NCI-H524 treated with DMSO at 0.1 percent for 48 hours (cell line): ENCODE results near the gene BTBD17.
"Not testable (repeated sequence)": the region's sequence is repeated elsewhere in the genome, so short reads cannot be mapped to it uniquely, and the experiment has no call there.

ENCODE experiments used
- DNase-seq: peaks from one replicate; lab custom pipeline; 2025; lab: John Stamatoyannopoulos, UW

The BTBD17 gene

DNA sequence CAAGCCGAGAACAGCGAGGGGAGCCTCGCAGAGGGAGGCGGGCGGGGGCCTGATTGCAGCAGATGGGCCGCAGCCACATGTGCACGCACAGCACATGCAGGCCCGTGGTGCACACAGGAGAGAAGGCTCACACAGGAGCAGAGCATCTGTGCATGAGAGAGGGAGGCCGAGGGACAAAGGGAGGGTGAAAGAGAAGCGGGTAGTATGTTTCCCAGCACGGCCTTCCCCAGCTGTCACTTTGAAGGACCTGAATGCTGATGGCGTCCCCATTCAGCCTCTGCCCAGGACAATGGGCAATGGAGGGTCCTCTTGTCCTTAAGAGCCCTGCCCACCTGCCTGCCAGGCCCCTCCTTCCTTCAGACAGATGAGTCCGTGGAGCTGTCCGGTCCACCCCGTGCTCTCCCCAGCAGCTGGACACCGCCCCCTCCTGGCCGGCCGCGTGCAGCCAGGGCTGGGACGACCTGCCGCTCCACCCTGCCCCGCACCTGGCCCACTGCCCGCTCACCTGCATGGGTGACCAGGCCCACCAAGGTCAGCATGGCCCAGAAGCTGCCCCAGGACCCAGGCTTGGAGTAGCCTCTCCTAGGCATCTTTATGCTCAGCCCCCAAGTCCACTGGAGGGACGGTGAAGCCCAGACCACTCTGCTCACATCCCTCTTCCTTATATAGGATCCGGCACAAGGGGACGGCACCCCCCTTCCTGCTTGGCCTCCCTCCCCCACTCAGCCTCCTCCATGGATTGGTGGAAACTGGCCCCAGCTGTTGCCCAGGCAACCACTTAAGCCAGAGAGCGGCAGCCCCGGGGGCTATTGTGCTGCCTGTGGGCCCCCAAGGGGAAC lies at the start of gene BTBD17:
Gene BTBD17 (minus strand): TSS at position 639 of the 839 bp plus-strand sequence. CDS start 49 bp downstream, at position 590.
- DNase-seq = peak; percentile 98

DNA sequence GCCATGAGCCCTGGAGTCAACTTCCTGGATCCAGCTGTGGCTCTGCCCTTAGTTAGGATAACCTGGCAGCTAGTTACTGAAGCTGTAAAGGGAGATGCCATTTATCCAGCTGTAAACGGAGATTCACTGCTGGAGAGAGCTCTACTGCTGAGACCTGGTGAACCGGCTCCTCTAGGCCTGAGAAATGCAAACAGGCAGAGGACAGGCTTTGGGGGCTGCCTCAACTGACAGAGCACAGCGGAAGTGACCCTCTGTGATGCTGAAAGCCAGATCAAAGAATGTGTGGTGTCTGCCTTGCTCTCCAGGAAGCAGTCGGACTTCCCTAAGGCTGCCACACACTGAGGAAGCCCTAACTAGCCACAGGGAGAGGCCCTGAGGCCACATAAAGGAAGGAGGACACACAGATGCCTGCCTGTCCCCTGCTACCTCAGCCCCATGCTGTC lies 48.4 kb upstream of the BTBD17 start:
- no peak for DNase-seq

DNA sequence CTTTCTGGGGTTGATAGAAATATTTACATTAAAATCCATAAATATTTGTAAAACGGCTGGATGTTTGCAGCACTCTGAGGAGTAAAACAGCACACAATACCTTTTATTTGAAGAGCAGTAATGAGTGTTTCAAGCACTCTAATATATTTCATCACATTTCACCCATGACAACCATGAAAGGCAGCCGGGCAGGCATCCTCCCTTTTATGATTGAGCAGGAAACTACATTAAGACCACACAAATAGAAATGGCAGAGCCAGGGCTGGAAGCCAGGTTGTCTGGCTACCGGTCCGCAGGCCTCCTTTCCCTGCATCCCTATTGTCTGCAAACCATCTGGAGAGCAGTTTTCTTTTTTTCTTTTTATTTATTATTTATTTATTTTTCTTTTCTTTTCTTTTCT lies 47.1 kb upstream of the BTBD17 start:
- no peak for DNase-seq

GRCh38 chr17:74408262-74408661 lies 46.6 kb upstream of the BTBD17 start:
- DNase-seq = no peak

- no peak for DNase-seq
These were observed 45.7 kb upstream of the BTBD17 start for GRCh38 chr17:74407384-74407783.

DNA sequence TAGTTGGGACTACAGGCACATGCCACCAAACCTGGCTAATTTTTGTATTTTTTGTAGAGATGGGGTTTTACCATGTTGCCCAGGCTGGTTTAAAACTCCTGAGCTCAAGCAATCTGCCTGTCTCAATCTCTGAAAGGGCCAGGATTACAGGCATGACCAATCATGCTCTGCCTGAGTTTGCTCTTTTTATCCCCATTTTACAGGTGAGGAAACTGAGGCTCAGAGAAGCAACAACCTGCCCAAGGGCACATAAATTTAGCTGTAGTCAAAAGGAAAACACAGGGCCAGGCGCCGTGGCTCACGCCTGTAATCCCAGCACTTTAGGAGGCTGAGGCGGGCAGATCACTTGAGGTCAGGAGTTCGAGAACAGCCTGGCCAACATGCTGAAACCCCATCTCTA lies 43.6 kb upstream of the BTBD17 start:
- DNase-seq = not testable (repeated sequence)

- DNase-seq = no peak
These were observed 43.1 kb upstream of the BTBD17 start for GRCh38 chr17:74404789-74405188.

- no peak for DNase-seq
These were observed 42.5 kb upstream of the BTBD17 start for GRCh38 chr17:74404218-74404617.

DNA sequence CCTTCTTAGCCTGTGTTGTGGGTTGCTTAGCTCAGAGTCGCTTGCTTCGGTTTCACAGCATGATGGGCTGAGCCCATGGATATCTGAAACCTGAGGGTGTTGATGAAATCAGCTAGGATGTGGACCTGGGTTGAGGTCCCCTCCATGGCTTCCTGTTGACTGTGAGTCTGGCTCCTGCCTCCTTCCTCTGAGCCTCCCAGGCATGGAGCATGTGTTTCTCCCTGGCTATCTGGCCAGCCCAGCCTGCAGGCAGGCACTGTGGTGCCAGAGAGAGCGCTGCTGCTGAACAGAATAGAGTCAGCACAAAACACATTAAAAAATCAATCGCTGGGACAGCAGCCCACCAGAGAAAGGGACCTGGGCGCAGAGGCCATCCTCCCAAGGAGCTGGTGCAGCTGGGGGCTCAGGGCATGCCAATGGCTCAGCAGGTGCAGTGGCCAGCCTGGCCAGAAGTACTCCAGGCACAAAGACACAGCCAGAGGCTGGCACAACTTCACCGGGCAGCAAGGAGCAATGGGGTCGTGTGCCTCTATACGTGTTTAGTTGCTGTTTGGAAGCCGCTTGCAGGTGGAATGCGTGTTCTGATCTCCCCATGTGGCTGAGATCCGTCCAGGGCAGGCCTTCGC lies 42.0 kb upstream of the BTBD17 start:
- no peak for DNase-seq

- no peak for DNase-seq
These were observed 40.4 kb upstream of the BTBD17 start for GRCh38 chr17:74402048-74402447.

DNA sequence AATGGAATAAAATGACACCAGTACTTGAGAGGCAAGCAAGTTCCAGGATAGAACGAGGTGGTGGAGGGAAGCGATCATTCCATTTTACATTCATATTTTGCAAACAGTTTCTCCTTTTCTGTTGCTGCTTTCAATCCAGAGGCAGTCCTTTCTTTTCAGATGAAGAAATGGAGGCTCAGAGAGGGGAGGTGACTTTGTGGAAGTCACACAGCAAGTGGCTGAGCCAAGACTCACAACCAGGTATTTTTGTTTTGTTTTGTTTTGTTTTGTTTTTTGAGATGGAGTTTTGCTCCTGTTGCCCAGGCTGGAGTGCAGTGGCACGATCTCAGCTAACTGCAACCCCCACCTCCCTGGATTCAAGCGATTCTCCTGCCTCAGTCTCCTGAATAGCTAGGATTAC lies 34.9 kb upstream of the BTBD17 start:
- DNase-seq = no peak

- DNase-seq = no peak
These were observed 33.3 kb upstream of the BTBD17 start for GRCh38 chr17:74394977-74395376.

DNA sequence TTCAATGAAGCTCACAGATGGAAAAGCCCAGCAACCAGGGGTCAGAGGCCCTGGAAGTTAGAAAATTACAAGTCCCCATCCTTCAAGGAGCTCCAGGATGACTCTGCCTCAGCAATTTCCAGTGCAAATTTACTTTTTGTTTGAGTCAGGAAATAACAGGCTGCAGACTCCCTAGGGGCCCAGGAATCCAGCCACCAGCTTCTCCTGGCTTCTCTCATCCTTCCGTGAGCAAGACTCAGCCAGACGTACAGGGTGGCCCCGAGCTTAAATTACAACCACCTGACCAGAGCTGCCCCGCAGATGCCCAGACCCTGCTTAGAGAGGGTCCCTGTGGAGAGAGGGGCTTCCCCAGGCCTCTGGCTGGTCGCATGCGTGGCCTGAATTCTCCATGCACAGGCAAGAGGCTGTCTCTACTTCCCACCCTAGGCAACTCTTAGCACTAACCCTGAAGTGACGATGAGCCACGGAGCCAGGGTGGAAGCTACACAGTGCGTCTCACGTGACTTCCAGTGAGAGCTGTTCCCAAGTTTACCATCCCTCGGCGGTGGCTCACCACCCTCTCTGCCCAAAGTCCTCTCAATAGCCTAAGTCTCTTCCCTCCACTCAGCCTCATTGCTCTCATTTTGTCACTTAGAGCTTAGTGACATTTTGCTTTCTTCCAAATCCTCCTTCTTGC lies 32.7 kb upstream of the BTBD17 start:
- no peak for DNase-seq

- DNase-seq = no peak
These were observed 31.8 kb upstream of the BTBD17 start for GRCh38 chr17:74393346-74393942.

DNA sequence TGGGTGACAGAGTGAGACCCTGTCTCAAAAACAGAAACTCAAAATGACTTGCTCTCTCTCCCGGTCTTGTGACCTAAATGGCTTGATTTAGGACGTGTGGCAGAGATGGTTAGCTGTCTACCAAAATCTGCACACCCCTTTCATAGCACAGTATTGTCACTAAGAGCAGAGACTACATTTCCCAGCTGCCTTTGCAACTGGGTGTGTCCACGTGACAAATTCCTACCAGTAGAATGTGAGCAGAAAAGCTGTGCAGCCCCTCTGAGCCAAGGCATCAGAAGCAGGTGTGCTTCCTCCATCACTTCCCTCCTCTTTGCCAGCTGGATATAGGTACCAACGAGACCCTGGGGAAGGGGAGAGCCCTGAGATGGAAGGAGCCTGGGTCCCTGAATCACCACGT lies 31.2 kb upstream of the BTBD17 start:
- no peak for DNase-seq

DNA sequence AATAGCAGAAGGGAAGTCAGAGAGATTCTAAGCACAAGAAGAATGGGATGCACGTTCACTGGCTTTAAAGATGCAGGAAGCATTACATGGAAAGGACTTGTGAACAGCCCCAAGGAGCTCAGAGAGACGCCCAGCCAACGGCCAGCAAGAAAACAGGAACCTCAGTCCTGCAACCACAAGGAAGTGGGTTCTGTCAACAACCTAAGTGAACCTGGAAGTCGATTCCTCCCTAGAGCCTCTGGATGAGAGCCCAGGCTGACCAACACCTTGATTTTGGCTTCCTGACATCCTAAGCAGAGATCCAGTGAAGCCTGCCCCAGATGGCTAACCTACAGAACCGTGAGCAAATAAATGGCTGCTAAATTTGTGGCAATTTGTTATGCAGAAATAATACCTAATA lies 30.1 kb upstream of the BTBD17 start:
- DNase-seq = no peak

DNA sequence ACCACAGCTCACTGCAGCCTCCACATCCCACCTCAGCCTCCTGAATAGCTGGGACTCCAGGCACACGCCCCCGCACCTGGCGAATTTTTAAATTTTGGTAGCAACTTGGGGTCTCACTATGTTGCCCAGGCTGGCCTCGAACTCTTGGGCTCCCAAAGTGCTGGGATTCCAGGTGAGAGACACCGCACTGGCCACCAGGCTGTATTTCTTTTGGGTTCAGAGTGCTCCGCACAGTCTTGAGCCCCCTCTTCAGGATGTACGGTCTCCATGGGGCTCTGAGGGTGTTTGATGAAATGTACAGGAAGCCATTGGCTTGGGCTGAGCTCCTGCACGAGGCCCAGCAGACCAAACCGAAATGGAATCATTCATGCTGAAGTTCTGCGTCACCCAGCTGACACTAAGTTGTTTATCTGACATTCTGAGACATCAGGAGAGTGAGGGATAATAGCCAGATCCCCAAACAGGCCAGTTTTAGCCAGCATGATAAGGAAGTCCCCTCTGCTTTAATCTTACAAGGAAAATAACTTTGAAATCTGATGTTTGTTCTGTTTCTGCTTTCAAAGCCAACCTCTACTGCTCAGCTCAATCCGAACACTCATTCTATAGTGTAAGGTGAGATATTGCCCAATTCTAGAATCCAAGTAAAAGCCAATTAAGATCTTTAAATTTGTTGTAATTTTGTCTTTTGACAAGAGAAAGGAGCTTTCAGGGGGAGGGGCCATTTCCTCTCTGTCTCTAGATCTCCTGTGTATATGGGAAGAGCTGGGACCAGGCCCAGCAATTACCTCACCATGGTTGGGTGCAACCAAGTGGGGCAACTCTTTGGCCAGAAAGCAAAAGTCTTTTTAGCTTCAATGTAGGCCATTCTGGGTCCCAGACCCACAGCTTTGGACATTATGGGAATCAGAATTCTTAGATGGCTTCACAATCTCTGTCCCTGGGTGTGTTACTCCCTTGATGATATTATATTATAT lies 29.3 kb upstream of the BTBD17 start:
- DNase-seq = no peak

- DNase-seq = no peak
These were observed 28.4 kb upstream of the BTBD17 start for GRCh38 chr17:74389937-74390679.

DNA sequence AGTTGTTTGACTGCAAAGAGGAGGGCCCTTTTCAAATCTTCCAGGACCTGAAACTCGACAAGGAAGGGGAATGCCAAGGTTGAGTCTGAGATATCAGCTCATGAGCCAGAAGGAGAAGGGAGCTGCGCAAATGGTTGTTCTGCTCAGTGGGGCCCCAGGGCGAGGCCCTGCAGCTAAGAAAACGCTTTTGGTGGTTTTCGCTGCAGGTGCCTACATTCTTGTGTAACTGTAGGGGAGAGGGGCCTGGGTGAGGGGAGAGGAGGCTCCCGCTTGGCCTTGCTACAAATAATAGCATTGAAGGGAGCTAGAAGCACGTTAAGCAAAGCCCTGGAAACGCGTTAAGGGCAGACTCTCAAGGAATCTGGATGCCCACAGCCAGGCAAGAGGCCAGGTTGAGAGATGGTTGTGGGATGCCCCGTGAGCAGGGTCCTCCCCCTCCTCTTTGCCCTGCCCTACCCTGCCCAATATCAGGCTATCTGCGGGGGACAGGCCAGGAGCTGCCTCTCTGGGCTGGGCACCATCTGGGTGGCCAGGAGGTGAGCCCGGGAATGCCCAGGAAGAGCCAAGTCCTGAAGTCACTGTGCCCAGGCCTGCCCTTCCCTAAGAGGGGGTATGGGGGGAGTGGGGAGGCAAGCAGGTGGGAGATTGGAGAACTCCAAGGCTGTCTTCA lies 27.6 kb upstream of the BTBD17 start:
- DNase-seq = no peak
